Calu3 (cell line): ENCODE data around the gene GNA14. TPM values are rescaled to one million over a fixed set of nuclear protein-coding genes. Genes with fewer than 3 reads are reported as not detected.
"Not testable (repeated sequence)": the region's sequence is repeated elsewhere in the genome, so short reads cannot be mapped to it uniquely, and the experiment has no call there.

Experiments
- BruUV-seq: library from RNA; stranded (reverse); fragments of 400-500 nt; replicated peaks from 2 replicates; lab custom pipeline; 2021; lab: Mats Ljungman, UMichigan
- CTCF ChIA-PET: fragments of 300-600 bp; sonication (Branson Sonifier 250); formaldehyde crosslinking; loops from one replicate; lab custom pipeline; 2022; ENCODE audit warnings: antibody characterized with exemption; lab: Charles Lee
- DNase-seq: peaks from one replicate; pipeline ENCODE4 v3.0.0; 2022
- H3K27ac Mint-ChIP-seq: one replicate; pipeline ENCODE4 v1.8.0; 2022; ENCODE audit warnings: mixed read lengths; ENCODE audit not compliant: unreplicated experiment
- H3K27me3 Mint-ChIP-seq: one replicate; pipeline ENCODE4 v1.8.0; 2022; ENCODE audit warnings: mixed read lengths; ENCODE audit not compliant: unreplicated experiment
- H3K36me3 Mint-ChIP-seq: one replicate; pipeline ENCODE4 v1.8.0; 2022; ENCODE audit warnings: mild to moderate bottlenecking, moderate library complexity, mixed read lengths; ENCODE audit not compliant: insufficient read depth, unreplicated experiment
- H3K4me1 Mint-ChIP-seq: one replicate; pipeline ENCODE4 v1.8.0; 2022; ENCODE audit warnings: mild to moderate bottlenecking, low read depth, mixed read lengths; ENCODE audit not compliant: unreplicated experiment
- H3K4me3 Mint-ChIP-seq: one replicate; pipeline ENCODE4 v1.8.0; 2022; ENCODE audit warnings: mild to moderate bottlenecking, low read depth, moderate library complexity, mixed read lengths; ENCODE audit not compliant: unreplicated experiment
- H3K9me3 Mint-ChIP-seq: one replicate; pipeline ENCODE4 v1.8.0; 2022; ENCODE audit warnings: low read depth, mixed read lengths; ENCODE audit not compliant: unreplicated experiment
- intact Hi-C: fragments of 100-400 bp; cut with micrococcal nuclease; formaldehyde crosslinking; loops from one replicate; pipeline ENCODE4 v1.10.0; 2022; ENCODE audit not compliant: unreplicated experiment
- total RNA-seq: library from RNA; stranded (reverse); gene quantifications from 2 replicates; pipeline ENCODE4 v1.2.3, GENCODE V29; 2022
- TF ChIP-seq, protein P1 (sequence below): fragments of 200-600 bp; IDR thresholded peaks from one replicate; pipeline ENCODE4 v1.8.0; 2022; ENCODE audit warnings: antibody characterized with exemption; ENCODE audit not compliant: unreplicated experiment

GNA14 gene
- total RNA-seq, 1 experiment from 2014 or later = not detected

- TF ChIP-seq, protein P1, sequence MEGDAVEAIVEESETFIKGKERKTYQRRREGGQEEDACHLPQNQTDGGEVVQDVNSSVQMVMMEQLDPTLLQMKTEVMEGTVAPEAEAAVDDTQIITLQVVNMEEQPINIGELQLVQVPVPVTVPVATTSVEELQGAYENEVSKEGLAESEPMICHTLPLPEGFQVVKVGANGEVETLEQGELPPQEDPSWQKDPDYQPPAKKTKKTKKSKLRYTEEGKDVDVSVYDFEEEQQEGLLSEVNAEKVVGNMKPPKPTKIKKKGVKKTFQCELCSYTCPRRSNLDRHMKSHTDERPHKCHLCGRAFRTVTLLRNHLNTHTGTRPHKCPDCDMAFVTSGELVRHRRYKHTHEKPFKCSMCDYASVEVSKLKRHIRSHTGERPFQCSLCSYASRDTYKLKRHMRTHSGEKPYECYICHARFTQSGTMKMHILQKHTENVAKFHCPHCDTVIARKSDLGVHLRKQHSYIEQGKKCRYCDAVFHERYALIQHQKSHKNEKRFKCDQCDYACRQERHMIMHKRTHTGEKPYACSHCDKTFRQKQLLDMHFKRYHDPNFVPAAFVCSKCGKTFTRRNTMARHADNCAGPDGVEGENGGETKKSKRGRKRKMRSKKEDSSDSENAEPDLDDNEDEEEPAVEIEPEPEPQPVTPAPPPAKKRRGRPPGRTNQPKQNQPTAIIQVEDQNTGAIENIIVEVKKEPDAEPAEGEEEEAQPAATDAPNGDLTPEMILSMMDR = no peak
- DNase-seq = no peak
These were observed 200.5 kb downstream of the GNA14 start for GRCh38 chr9:77447646-77448045.

DNA sequence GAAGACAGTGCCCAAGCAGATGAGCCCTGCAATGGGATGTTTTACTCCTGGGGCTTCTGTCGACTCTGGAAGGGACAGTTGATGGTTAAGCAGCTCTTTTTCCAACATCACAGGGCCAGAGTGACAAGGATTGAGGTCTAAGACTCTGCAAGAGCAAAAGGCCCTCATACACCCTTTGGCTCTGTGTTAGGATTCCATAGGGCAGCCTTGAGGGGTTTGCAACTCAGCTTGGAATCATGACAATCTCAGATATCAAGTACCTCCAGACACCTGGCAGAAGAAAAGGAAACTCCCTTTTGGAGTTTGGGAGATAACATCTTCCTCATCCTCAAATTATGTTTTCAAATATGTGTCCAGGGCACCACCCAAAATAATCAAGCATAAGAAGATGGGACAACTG lies 205.7 kb downstream of the GNA14 start:
- Mint-ChIP-seq H3K27ac (no peak overlapping the region), H3K36me3 (no peaks in the 10 kb centered on the region), H3K9me3 (no peaks in the 10 kb centered on the region), H3K4me1 (no peaks in the 10 kb centered on the region), H3K27me3 (peaks cover 13% of the 10 kb centered on the region), H3K4me3 (no peak overlapping the region)
- no TSS peak for BruUV-seq
- TF ChIP-seq, protein P1 = no peak
- CTCF ChIA-PET = interaction anchor here (1.1 kb wide), 1 partner anchor 9 kb away, joined by 4 read pairs; no protein-coding TSS in a partner anchor
- DNase-seq = no peak
- intact Hi-C loops = no loop called here

More at GRCh38 chr9:77447646-77448045, 200.5 kb downstream of the GNA14 start:
- H3K4me3 Mint-ChIP-seq = no peak overlapping the region
- no peak overlapping the region for H3K27ac Mint-ChIP-seq
- CTCF ChIA-PET = no interaction called here
- no peaks in the 10 kb centered on the region for H3K4me1 Mint-ChIP-seq
- intact Hi-C loops = no loop called here
- no TSS peak for BruUV-seq
- H3K36me3 Mint-ChIP-seq = no peaks in the 10 kb centered on the region
- no peaks in the 10 kb centered on the region for H3K9me3 Mint-ChIP-seq
- H3K27me3 Mint-ChIP-seq = peaks cover 13% of the 10 kb centered on the region

DNA sequence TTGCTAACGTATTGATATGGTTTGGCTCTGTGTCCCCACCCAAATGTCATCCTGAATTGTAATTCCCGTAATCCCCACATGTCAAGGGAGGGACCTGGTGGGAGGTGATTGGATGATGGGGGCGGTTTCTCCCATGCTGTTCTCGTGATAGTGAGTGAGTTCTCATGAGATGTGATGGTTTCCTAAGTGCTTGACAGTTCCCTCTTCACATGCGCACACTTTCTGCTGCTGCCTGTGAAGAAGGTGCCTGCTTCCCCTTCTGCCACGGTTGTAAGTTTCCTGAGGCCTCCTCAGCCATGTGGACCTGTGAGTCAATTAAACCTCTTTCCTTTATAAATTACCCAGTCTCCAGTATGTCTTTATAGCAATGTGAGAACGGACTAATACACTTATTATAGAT lies 207.0 kb downstream of the GNA14 start:
- intact Hi-C loops, CTCF ChIA-PET: not testable (repeated sequence)

DNA sequence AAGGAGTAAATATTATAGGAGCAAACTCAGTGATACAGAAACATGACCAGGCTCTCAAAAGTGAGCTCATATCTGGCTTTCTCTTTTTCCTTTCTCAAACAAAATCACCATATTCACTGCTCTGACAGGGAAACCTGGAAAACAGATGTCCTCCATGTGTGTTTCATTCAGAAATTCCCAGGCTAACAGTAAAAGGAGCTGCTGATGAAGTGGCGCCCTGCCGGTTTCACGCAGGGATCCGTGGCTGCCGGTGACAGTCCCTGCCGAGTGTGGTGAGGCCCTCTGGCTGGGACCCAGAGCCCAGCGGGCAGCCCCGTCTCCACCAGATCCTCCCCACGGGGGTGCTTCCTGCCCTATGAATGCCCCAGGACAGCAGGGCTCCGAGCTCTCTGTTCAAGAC lies 208.1 kb downstream of the GNA14 start:
- no peak for DNase-seq
- Mint-ChIP-seq H3K4me1 (no peaks in the 10 kb centered on the region), H3K4me3 (no peak overlapping the region), H3K9me3 (no peaks in the 10 kb centered on the region), H3K27ac (no peak overlapping the region), H3K36me3 (no peaks in the 10 kb centered on the region), H3K27me3 (peaks cover 12% of the 10 kb centered on the region)
- no TSS peak for BruUV-seq
- intact Hi-C loops = no loop called here
- CTCF ChIA-PET = interaction anchor here (0.8 kb wide), 1 partner anchor 418 kb away, joined by 5 read pairs; no protein-coding TSS in a partner anchor
- TF ChIP-seq, protein P1 = no peak

More for the DNA sequence above, 207.0 kb downstream of the GNA14 start:
- not testable (repeated sequence) for H3K9me3 Mint-ChIP-seq, DNase-seq, H3K4me1 Mint-ChIP-seq, BruUV-seq, H3K36me3 Mint-ChIP-seq, H3K4me3 Mint-ChIP-seq, H3K27ac Mint-ChIP-seq
- H3K27me3 Mint-ChIP-seq = peaks cover 13% of the 10 kb centered on the region

DNA sequence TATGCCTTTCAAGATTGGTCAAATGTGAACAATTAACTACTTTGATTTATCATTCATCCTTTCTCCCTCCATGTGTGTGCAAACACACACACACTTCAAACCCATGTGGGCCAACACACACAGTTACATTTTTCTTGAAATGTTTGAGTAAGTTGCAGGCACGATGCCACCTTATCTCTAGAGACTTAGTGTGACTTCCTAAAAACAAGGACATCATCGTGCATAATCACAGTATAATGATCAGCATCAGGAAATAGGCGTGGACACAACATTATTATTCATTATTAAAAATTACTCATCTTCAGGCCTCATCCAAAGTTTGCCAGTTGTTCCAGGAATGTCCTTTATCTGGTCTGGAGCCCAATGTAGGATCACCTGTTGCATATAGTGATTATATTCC lies 209.5 kb downstream of the GNA14 start:
- intact Hi-C loops = no loop called here
- Mint-ChIP-seq H3K27me3 (no peaks in the 10 kb centered on the region), H3K9me3 (no peaks in the 10 kb centered on the region), H3K4me3 (no peak overlapping the region), H3K27ac (no peak overlapping the region), H3K36me3 (no peaks in the 10 kb centered on the region), H3K4me1 (peaks cover 5% of the 10 kb centered on the region)
- DNase-seq = no peak
- CTCF ChIA-PET = no interaction called here
- TF ChIP-seq, protein P1 = no peak
- BruUV-seq = no TSS peak
